Nephron (organoid): Measurements from ENCODE around the gene ARHGAP18.

ENCODE experiments used
- H3K27ac Mint-ChIP-seq, 3 experiments: 2 replicates each; pipeline ENCODE4 v1.8.0; 2020; ENCODE audit warnings: mixed read lengths in 3 of 3, mild to moderate bottlenecking in 2 of 3, moderate library complexity in 1 of 3
- H3K27me3 Mint-ChIP-seq: 2 replicates; pipeline ENCODE4 v1.8.0; 2021; ENCODE audit warnings: low read depth, mild to moderate bottlenecking, moderate library complexity, mixed read lengths
- H3K36me3 Mint-ChIP-seq: 2 replicates; pipeline ENCODE4 v1.8.0; 2020; ENCODE audit warnings: low read depth, mixed read lengths
- H3K4me1 Mint-ChIP-seq: 2 replicates; pipeline ENCODE4 v1.8.0; 2020; ENCODE audit warnings: mixed read lengths
- H3K4me3 Mint-ChIP-seq, 3 experiments: 2 replicates each; pipeline ENCODE4 v1.8.0; 2020; ENCODE audit warnings: mild to moderate bottlenecking in 3 of 3, mixed read lengths in 3 of 3, moderate library complexity in 2 of 3
- H3K9me3 Mint-ChIP-seq: 2 replicates; pipeline ENCODE4 v1.8.0; 2020; ENCODE audit warnings: mixed read lengths
- CTCF ChIP-seq, 3 experiments: fragments of 200-600 bp; sonication (generic); IDR thresholded peaks; one replicate each; pipeline ENCODE4 v1.5.0; 2021; ENCODE audit warnings: antibody characterized with exemption in 3 of 3; ENCODE audit not compliant: unreplicated experiment in 3 of 3

The ARHGAP18 gene

GRCh38 chr6:129684903-129685661, 24.9 kb downstream of the ARHGAP18 start:
- no peaks in the 10 kb centered on the region for H3K36me3 Mint-ChIP-seq
- peaks cover 48% of the 10 kb centered on the region for H3K4me1 Mint-ChIP-seq
- H3K27ac Mint-ChIP-seq = peak overlapping the region; percentile 70 to 81 (median 75)
- no peaks in the 10 kb centered on the region for H3K9me3 Mint-ChIP-seq
- no peak for TF ChIP-seq CTCF (IDR thresholded peaks at IDR 0.05; ENCODE audit: unreplicated experiment in 3 of 3)
- no peak overlapping the region for H3K4me3 Mint-ChIP-seq
- H3K27me3 Mint-ChIP-seq = no peaks in the 10 kb centered on the region

- H3K9me3 Mint-ChIP-seq = no peaks in the 10 kb centered on the region
- H3K36me3 Mint-ChIP-seq = no peaks in the 10 kb centered on the region
- peak overlapping the region; percentile 70 to 81 (median 75) for H3K27ac Mint-ChIP-seq
- no peaks in the 10 kb centered on the region for H3K27me3 Mint-ChIP-seq
- peaks cover 51% of the 10 kb centered on the region for H3K4me1 Mint-ChIP-seq
- H3K4me3 Mint-ChIP-seq = no peak overlapping the region
- TF ChIP-seq CTCF (IDR thresholded peaks at IDR 0.05; ENCODE audit: unreplicated experiment in 3 of 3) = no peak
Observed at GRCh38 chr6:129684323-129684884, 25.6 kb downstream of the ARHGAP18 start.

- no peaks in the 10 kb centered on the region for H3K36me3 Mint-ChIP-seq
- H3K27ac Mint-ChIP-seq = peak overlapping the region; percentile 70 to 81 (median 75)
- no peaks in the 10 kb centered on the region for H3K27me3 Mint-ChIP-seq
- H3K4me1 Mint-ChIP-seq = peaks cover 52% of the 10 kb centered on the region
- no peaks in the 10 kb centered on the region for H3K9me3 Mint-ChIP-seq
- H3K4me3 Mint-ChIP-seq = no peak overlapping the region
- TF ChIP-seq CTCF (IDR thresholded peaks at IDR 0.05; ENCODE audit: unreplicated experiment in 3 of 3) = no peak
Observed at GRCh38 chr6:129683601-129684322, 26.2 kb downstream of the ARHGAP18 start.

- Mint-ChIP-seq H3K4me3 (no peak overlapping the region), H3K27ac (peak overlapping the region in 2 of 3 experiments; percentile 45 to 64), H3K36me3 (peaks cover 5% of the 10 kb centered on the region), H3K9me3 (no peaks in the 10 kb centered on the region), H3K27me3 (no peaks in the 10 kb centered on the region), H3K4me1 (peaks cover 61% of the 10 kb centered on the region)
- TF ChIP-seq CTCF (IDR thresholded peaks at IDR 0.05; ENCODE audit: unreplicated experiment in 3 of 3) = no peak
Observed at GRCh38 chr6:129681913-129682205, 28.1 kb downstream of the ARHGAP18 start.

- H3K4me1 Mint-ChIP-seq = peaks cover 55% of the 10 kb centered on the region
- H3K9me3 Mint-ChIP-seq = no peaks in the 10 kb centered on the region
- H3K36me3 Mint-ChIP-seq = peaks cover 5% of the 10 kb centered on the region
- H3K27me3 Mint-ChIP-seq = no peaks in the 10 kb centered on the region
- H3K4me3 Mint-ChIP-seq = no peak overlapping the region
- no peak for TF ChIP-seq CTCF (IDR thresholded peaks at IDR 0.05; ENCODE audit: unreplicated experiment in 3 of 3)
- peak overlapping the region; percentile 3 to 45 (median 39) for H3K27ac Mint-ChIP-seq
Observed at GRCh38 chr6:129680633-129681032, 29.3 kb downstream of the ARHGAP18 start.
